HG03159 (cell line): Measurements from ENCODE around the gene HAND2.

Experiments
- ATAC-seq: cut with Tn5 transposase; IDR thresholded peaks from one replicate; pipeline ENCODE4 v1.9.1; 2021; ENCODE audit warnings: mild to moderate bottlenecking, moderate library complexity; ENCODE audit not compliant: unreplicated experiment

HAND2 gene

DNA sequence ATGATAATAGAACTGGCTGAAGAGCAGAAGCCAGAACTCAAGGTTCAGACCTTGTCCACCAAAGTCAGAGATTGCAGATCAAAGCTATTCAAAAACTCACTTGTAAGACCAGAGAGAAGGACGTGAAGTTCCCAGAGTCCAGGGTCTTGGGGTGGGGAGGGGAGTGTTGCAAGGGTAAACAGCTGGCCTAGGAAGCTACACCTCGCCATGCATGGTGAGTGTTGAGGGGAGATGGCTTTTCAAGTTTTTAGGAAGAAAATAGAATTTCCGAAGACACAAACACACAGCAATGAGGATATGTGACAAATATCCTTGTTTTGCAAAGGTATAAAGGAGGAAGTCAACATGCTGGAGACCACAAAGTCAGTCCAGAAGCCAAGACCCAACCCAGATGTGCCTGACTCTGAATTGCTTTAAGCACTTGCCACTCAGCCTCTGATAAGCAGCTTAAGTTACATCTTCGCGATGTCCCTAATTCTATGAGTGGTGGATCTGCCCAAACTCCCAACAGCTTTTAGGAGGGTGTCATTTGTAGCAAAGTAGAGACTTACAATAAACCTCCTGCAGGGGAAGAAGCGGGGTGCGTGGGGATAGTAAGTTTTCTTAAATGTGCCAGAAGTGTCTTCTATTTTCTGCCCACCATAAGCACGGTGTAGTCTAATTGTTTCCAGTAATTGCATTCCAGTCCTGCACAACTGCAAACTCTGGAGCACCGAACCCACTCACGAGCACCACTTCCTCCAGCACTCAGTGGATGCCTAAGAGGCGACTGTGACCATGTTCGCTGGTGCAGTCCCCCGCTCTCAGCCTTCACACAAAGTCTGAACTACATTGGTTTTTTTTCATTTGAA lies 26.5 kb downstream of the HAND2 start:
- ATAC-seq: no peak

- no peak for ATAC-seq
These were observed 27.7 kb downstream of the HAND2 start for GRCh38 chr4:173502282-173502681.

DNA sequence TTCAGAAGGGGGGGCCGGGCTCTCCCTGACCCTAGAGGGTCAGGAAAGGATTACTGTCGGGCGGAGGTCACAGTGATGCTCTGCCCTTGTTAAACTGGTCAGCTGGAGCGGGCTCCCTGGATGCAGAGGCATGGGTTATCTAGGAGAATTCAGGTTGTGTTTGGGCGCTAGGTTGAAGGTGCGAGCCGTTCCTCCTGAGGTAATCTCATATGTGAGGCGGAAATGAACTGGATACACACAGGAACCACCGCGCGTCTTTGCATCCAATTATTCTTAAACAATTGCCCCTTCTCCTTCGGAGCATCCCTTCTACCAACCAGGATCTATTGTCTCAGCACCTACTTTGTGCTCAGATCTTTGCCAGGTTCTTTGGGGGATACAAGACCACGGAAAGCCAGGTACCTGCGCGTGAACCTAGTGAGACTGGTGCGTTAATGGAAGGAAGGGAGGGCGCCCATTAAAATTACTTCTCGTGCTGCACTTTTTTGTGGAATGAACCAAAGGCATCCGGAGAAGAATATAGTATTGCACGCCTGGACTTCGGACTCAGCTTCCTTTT lies 28.4 kb downstream of the HAND2 start:
- ATAC-seq: no peak

- ATAC-seq: no peak
These were observed 29.0 kb downstream of the HAND2 start for GRCh38 chr4:173500841-173501591.

- no peak for ATAC-seq
These were observed 30.1 kb downstream of the HAND2 start for GRCh38 chr4:173499658-173500535.

DNA sequence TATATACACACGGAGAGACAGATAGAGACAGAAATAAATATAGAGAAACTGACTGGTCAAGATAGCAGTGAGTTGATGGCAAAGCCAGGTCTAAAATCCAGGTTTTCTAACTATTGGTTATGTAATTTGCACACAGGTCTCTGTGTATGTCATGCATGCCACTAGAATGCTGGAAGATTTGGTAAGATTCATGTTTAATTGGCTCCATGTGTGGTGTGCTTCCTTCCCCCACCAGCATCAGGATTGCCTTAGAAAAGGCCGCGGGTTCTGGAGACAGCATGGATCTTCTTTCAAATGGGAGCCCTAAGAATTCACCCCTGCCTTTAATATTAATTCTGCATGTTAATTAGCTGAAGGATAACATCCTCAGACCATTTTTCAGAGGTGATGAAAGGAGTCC lies 31.3 kb downstream of the HAND2 start:
- no peak for ATAC-seq

DNA sequence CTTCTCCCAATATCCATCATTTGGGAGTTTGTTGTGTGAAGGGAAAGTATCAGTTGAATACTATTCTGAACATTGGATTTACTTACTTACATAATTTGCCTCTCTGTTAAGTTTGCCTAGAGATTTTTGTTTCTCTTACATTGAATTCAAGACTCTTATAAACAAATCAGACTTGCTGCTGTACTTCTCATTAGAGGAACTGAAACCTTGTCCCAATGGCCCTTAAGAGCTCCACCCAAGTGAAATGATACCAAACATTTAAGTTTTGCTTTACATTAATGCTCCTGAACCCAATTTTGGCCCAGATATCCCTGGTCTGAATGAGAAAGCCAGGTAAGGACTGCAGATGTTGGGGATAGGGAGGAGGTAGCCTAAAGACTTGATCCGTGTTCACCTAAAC lies 32.0 kb downstream of the HAND2 start:
- ATAC-seq: peak; percentile 63

- ATAC-seq: peak; percentile 92
These were observed 35.7 kb downstream of the HAND2 start for GRCh38 chr4:173494013-173494970.

- ATAC-seq: no peak
These were observed 37.0 kb downstream of the HAND2 start for GRCh38 chr4:173493041-173493440.

GRCh38 chr4:173492315-173492714 lies 37.7 kb downstream of the HAND2 start:
- no peak for ATAC-seq

DNA sequence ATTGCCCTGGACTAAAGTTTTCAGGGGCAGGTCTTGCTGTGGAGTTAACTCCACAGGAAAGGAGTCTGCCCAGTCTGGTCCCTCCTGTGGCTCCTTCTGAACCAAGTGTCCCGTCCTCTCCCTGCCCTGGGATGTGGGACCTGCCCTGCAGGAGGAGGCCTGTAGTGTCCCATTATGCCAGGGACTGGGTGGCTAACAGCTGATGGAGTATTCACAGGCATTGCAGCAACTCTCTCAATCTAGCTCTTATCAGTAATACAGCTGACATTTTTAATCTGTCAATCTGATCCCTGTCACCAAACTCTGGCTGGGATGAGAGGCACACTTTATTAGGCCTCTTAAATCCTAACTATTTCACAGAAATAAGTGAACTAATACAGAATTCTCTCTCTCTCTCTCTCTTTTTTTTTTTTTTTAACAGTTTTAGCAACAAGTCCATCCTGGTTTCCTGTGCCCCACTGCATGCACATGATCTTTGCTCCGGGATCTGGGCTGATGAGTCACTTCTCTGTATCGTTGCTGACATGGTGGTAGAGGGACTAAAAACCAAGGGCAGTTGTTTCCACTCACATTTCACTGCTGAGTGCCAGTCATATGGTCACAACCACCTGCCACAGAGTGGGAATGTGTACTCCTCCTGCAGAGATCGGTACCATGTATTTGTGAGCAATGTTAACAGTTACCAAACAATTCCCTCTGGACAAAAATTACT lies 39.1 kb downstream of the HAND2 start:
- ATAC-seq: no peak

DNA sequence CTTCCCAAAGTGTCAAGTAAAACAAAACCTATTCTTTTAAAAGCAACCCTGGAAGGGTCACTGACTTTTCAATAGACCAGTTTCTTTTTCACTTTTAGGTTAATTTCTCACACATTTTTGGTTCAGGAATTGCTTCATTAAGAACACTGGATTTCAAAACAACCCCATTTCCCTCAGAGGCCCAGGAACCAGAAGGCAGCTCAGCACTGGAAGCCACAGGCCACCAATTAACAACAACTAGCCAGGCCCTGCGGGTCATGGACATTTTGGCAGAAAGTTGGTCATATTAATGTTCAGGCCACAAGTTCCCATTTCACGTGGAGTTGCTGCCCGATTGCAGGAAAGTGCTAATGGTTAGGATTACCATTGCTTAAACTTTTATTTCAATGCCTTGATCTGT lies 39.8 kb downstream of the HAND2 start:
- ATAC-seq: no peak

DNA sequence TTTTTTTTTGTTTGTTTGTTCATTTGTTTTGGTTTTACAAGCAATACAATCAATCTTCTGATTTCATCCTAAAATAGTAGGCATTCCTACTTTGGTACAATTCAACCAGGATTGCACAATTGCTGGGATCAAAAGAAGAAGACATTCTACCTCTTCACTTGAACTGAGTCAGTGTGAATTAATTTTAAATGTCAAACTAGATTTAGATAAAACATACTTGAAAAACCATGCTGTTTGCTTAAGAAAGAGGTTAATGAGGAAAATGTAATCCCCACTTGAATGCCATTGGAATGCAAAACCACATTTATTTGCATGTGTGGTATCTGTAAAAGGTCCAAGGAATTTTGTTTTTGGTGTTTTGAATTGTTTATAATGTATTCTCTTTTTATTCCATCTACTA lies 40.5 kb downstream of the HAND2 start:
- ATAC-seq: no peak

GRCh38 chr4:173488656-173489055 lies 41.4 kb downstream of the HAND2 start:
- ATAC-seq: no peak

GRCh38 chr4:173488074-173488473 lies 42.0 kb downstream of the HAND2 start:
- ATAC-seq: no peak

DNA sequence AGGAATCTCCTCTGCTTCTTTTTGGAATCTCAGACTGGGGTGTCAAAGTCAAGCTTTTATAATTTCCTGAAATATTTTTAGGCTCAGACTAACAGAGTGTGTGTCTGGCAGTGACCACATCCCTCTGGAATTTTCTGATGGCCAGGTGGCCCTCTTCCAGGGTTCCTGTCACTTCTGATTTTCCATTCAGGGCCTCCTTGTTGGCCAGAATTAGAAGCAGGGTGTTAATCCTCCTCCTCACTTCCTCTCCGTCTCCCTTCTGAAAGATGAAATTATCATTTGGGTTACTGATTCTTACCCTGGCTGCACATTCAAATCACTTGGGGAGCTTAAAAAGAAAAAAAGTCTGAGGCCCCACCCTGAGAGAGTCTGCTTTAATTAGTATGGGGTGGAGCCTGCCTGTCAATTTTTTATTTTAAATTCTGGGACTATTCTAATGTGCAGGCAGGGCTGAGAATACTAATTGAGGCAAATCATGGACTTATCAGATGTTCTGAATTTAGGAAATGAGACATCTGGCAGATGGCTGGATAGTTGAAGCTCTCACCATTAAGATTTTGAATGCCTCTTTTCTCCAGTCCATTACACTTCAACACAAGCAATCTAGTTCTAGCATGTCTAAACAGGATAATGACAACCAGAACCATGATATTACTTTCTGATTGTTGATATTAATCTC lies 43.2 kb downstream of the HAND2 start:
- no peak for ATAC-seq

GRCh38 chr4:173485164-173485563 lies 44.9 kb downstream of the HAND2 start:
- ATAC-seq: no peak

DNA sequence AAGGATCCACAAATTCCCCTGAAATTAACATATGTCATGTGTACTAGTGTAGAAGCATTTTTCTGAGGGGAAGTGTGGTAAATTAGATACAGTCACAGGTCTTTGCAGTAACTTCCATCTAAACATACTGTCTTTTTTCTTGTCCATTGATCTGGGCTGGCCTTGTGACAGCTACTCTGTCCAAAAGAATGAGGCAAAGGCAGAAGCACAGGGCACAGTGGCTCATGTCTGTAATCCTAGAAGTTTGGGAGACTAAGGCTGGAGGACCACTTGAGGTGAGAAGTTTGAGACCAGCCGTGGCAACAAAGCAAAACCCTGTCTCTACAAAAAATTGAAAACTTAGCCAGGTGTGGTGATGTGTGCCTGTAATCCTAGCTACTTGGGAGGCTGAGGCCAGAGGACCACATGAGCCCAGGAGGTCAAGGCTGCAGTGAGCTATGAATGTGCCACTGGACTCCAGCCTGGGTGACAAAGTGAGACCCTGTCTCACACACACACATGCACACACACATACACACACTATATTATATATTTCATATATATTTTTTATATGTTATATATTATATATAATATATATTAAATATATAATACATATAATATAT lies 47.6 kb downstream of the HAND2 start:
- ATAC-seq: no peak
